DOHH2 (cell line): ENCODE measurements around the gene DCUN1D1.

ENCODE experiments used
- H3F3A ChIP-seq: fragments of 200-600 bp; sonication (generic), shearing (Covaris generic); 2 replicates; pipeline ENCODE4 v1.6.0; 2016; ENCODE audit warnings: antibody characterized with exemption, mild to moderate bottlenecking; ENCODE audit not compliant: control insufficient read depth, insufficient read depth
- H3K27ac ChIP-seq: fragments of 200-600 bp; sonication (generic); 2 replicates; pipeline ENCODE4 v1.5.1; 2014; ENCODE audit warnings: low read depth, mild to moderate bottlenecking, low read length, moderate library complexity
- H3K27me3 ChIP-seq: fragments of 200-600 bp; sonication (generic); 2 replicates; pipeline ENCODE4 v1.6.1; 2014; ENCODE audit warnings: mild to moderate bottlenecking, low read length, mixed read lengths; ENCODE audit not compliant: control insufficient read depth
- H3K36me3 ChIP-seq: fragments of 200-600 bp; sonication (generic); 2 replicates; pipeline ENCODE4 v1.6.1; 2014; ENCODE audit warnings: mild to moderate bottlenecking, low read length, moderate library complexity, mixed read lengths; ENCODE audit not compliant: control insufficient read depth
- H3K4me1 ChIP-seq: fragments of 200-600 bp; sonication (generic); 2 replicates; pipeline ENCODE4 v1.6.1; 2014; ENCODE audit warnings: mild to moderate bottlenecking, low read length, mixed read lengths; ENCODE audit not compliant: control insufficient read depth
- H3K4me2 ChIP-seq: fragments of 200-600 bp; sonication (generic); 2 replicates; pipeline ENCODE4 v1.6.0; 2014; ENCODE audit warnings: mild to moderate bottlenecking, low read length, moderate library complexity
- H3K4me3 ChIP-seq: fragments of 200-600 bp; sonication (generic); 2 replicates; pipeline ENCODE4 v1.5.1; 2014; ENCODE audit warnings: mild to moderate bottlenecking, low read length, mixed read lengths
- H3K79me2 ChIP-seq: fragments of 200-600 bp; sonication (generic); 2 replicates; pipeline ENCODE4 v1.6.1; 2014; ENCODE audit warnings: mild to moderate bottlenecking, low read length, mixed read lengths; ENCODE audit not compliant: control insufficient read depth
- H3K9me2 ChIP-seq: fragments of 200-600 bp; sonication (generic); replicated peaks from 2 replicates; pipeline ENCODE4 v1.6.1; 2014; ENCODE audit warnings: mild to moderate bottlenecking, low read length, mixed read lengths; ENCODE audit not compliant: control insufficient read depth
- H3K9me3 ChIP-seq: fragments of 200-600 bp; sonication (generic); 2 replicates; pipeline ENCODE4 v1.6.1; 2014; ENCODE audit warnings: antibody characterized with exemption, low read length, mixed read lengths; ENCODE audit not compliant: control insufficient read depth, insufficient read depth
- H4K20me1 ChIP-seq: fragments of 200-600 bp; sonication (generic); 2 replicates; pipeline ENCODE4 v1.6.0; 2014; ENCODE audit warnings: low read depth, mild to moderate bottlenecking, antibody characterized with exemption, low read length, moderate library complexity; ENCODE audit not compliant: control insufficient read depth, insufficient read depth
- EZH2phosphoT487 ChIP-seq: fragments of 200-600 bp; sonication (generic); IDR thresholded peaks from 2 replicates; pipeline ENCODE4 v1.6.1; 2017; ENCODE audit warnings: borderline replicate concordance, mild to moderate bottlenecking, antibody characterized with exemption, low read length, moderate library complexity, mixed read lengths
- TF ChIP-seq, protein P1 (sequence below): fragments of 200-600 bp; sonication (generic); IDR thresholded peaks from one replicate; pipeline ENCODE4 v1.5.1; 2014; ENCODE audit warnings: antibody characterized with exemption, mild to moderate bottlenecking, low read depth, low read length; ENCODE audit not compliant: poor library complexity, severe bottlenecking

Gene DCUN1D1

GRCh38 chr3:182925330-182925943 lies 54.9 kb downstream of the DCUN1D1 start:
- no peaks in the 10 kb centered on the region for H3K9me2 ChIP-seq
- TF ChIP-seq, protein P1, sequence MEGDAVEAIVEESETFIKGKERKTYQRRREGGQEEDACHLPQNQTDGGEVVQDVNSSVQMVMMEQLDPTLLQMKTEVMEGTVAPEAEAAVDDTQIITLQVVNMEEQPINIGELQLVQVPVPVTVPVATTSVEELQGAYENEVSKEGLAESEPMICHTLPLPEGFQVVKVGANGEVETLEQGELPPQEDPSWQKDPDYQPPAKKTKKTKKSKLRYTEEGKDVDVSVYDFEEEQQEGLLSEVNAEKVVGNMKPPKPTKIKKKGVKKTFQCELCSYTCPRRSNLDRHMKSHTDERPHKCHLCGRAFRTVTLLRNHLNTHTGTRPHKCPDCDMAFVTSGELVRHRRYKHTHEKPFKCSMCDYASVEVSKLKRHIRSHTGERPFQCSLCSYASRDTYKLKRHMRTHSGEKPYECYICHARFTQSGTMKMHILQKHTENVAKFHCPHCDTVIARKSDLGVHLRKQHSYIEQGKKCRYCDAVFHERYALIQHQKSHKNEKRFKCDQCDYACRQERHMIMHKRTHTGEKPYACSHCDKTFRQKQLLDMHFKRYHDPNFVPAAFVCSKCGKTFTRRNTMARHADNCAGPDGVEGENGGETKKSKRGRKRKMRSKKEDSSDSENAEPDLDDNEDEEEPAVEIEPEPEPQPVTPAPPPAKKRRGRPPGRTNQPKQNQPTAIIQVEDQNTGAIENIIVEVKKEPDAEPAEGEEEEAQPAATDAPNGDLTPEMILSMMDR = no peak
- TF ChIP-seq EZH2phosphoT487 = no peak
- no peaks in the 10 kb centered on the region for H3F3A ChIP-seq
- H4K20me1 ChIP-seq = no peaks in the 10 kb centered on the region
- peaks cover 12% of the 10 kb centered on the region for H3K4me1 ChIP-seq
- no peak overlapping the region for H3K4me2 ChIP-seq
- H3K36me3 ChIP-seq = no peaks in the 10 kb centered on the region
- no peaks in the 10 kb centered on the region for H3K27me3 ChIP-seq
- no peak overlapping the region for H3K27ac ChIP-seq
- H3K79me2 ChIP-seq = no peaks in the 10 kb centered on the region
- H3K9me3 ChIP-seq = no peaks in the 10 kb centered on the region
- H3K4me3 ChIP-seq = no peak overlapping the region

DNA sequence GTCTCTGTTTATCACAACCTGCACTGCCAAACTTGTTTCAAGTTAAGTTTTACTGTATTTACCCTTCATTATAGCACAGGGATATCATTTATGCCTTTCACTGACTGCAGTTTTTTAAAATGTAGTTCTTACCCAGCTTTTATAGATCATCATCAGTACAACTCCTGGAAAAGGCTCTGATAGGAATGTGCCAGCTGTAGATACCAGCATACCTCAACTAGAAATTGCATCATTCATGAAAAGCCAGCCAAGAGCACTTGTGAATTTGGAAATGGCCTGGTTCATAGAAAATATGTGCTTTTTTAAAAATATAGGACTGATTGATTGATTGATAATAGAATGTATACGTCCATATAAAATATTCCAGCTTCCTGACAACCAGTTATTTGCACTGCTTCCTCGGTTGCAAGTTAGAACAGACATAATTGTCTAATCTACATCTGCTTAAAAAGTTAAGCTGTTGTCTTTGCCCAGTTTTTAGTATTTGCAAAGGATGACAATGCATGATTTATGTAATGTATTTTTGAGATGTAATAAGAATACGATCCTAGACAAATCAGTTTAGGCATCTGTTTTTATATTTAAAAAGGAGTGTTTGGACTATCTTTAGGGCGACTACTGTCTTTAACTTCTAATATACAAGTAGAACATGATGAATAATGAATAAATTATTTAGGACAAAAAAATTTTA lies 58.5 kb downstream of the DCUN1D1 start:
- H3F3A ChIP-seq = no peaks in the 10 kb centered on the region
- TF ChIP-seq, protein P1 = no peak
- TF ChIP-seq EZH2phosphoT487 = no peak
- no peaks in the 10 kb centered on the region for H3K27me3 ChIP-seq
- H4K20me1 ChIP-seq = no peaks in the 10 kb centered on the region
- no peaks in the 10 kb centered on the region for H3K9me2 ChIP-seq
- no peaks in the 10 kb centered on the region for H3K79me2 ChIP-seq
- H3K4me1 ChIP-seq = peaks cover 15% of the 10 kb centered on the region
- no peaks in the 10 kb centered on the region for H3K9me3 ChIP-seq
- H3K4me2 ChIP-seq = no peak overlapping the region
- H3K4me3 ChIP-seq = no peak overlapping the region
- no peak overlapping the region for H3K27ac ChIP-seq
- no peaks in the 10 kb centered on the region for H3K36me3 ChIP-seq

DNA sequence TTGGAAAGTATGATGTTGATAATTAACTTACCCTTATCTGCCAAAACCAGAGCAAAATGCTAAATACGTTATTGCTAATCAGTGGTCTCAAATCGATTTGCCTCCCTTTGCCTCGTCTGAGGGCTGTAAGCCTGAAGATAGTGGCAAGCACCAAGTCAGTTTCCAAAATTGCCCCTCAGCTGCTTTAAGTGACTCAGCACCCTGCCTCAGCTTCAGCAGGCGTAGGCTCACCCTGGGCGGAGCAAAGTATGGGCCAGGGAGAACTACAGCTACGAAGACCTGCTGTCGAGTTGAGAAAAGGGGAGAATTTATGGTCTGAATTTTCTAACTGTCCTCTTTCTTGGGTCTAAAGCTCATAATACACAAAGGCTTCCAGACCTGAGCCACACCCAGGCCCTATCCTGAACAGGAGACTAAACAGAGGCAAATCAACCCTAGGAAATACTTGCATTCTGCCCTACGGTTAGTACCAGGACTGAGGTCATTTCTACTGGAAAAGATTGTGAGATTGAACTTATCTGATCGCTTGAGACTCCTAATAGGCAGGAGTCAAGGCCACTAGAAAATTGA lies 59.7 kb downstream of the DCUN1D1 start:
- no peaks in the 10 kb centered on the region; the same call in 1 of the 2 replicates for H3K36me3 ChIP-seq

More for the DNA sequence above, 59.7 kb downstream of the DCUN1D1 start:
- Histone ChIP-seq H3K27me3 (no peaks in the 10 kb centered on the region), H3K9me3 (no peaks in the 10 kb centered on the region), H3F3A (no peaks in the 10 kb centered on the region), H4K20me1 (no peaks in the 10 kb centered on the region), H3K79me2 (no peaks in the 10 kb centered on the region), H3K27ac (no peak overlapping the region), H3K4me3 (no peak overlapping the region), H3K4me1 (peaks cover 7% of the 10 kb centered on the region), H3K4me2 (no peak overlapping the region), H3K9me2 (no peaks in the 10 kb centered on the region)
- TF ChIP-seq, protein P1 = no peak
